ENCODE results near the gene DGKB. TPM values are rescaled to one million over a fixed set of nuclear protein-coding genes. Genes with fewer than 3 reads are reported as not detected.

The DGKB gene
- total RNA-seq (1 to 10 TPM in 4 of 9 donors, under 1 TPM in 2, not detected in 3; 0.18 to 5.8 (median 1.5) TPM), polyA plus RNA-seq (1 to 10 TPM in 2 of 3 donors, under 1 TPM in 1; 0.07 to 3.1 (median 1.3) TPM)
- long read RNA-seq, donor 1 = 0 reads
- long read RNA-seq, donor 2 = 0 reads
- long read RNA-seq, donor 3 = 0 reads
- long read RNA-seq, donor 4 = 0 reads
- long read RNA-seq, donor 5, partial matches to known transcripts = 0 of 1 reads
- long read RNA-seq, donor 5, other reads (novel, unspliced or antisense) = 1 of 1 reads
- long read RNA-seq, donor 6 = 0 reads
- long read RNA-seq, donor 7 = 0 reads
- long read RNA-seq, donor 8 = 0 reads
- long read RNA-seq, donor 9 = 0 reads
- long read RNA-seq, donor 10 = 0 reads

GRCh38 chr7:14902589-14903067 lies at the start of gene DGKB:
TSS of gene DGKB (minus strand) at chr7:14902751.
- no peak within 1 kb of the TSS for H3K4me3 ChIP-seq
- WGBS, 4 donors = 2 to 6% (median 3%) methylated on average over 15 to 16 of the region's 16 CpGs
- peak in 1 of 7 donors; percentile 63 for DNase-seq
- H3K27ac ChIP-seq = peak within 1 kb of the TSS in 1 of 5 donors; percentile 12
- no peaks in the 10 kb centered on the region for H3K36me3 ChIP-seq (replicated peaks in 1 of 2)
- no peaks in the 10 kb centered on the region for H3K9me3 ChIP-seq (replicated peaks in 1 of 3)
- intact Hi-C loops (cut with DNase I) = no loop called here
- H3K4me1 ChIP-seq (replicated peaks in 1 of 2) = no peaks in the 10 kb centered on the region
- no peak for TF ChIP-seq CTCF (IDR thresholded peaks at IDR 0.05)
- TF ChIP-seq POLR2A (IDR thresholded peaks at IDR 0.05) = no peak
- H3K27me3 ChIP-seq = no peaks in the 10 kb centered on the region

- intact Hi-C loops (cut with DNase I) = no loop called here
- Histone ChIP-seq H3K4me3 (no peak overlapping the region), H3K27ac (no peak overlapping the region), H3K4me1 (replicated peaks in 1 of 2) (no peaks in the 10 kb centered on the region), H3K27me3 (no peaks in the 10 kb centered on the region), H3K9me3 (replicated peaks in 1 of 3) (no peaks in the 10 kb centered on the region), H3K36me3 (replicated peaks in 1 of 2) (no peaks in the 10 kb centered on the region)
- DNase-seq = no peak
- no peak for TF ChIP-seq CTCF (IDR thresholded peaks at IDR 0.05)
- no peak for TF ChIP-seq POLR2A (IDR thresholded peaks at IDR 0.05)
- 74 to 89% (median 82%) methylated on average over 4 of the region's 4 CpGs for WGBS, 4 donors
Measured at GRCh38 chr7:14950013-14950412, 47.5 kb upstream of the DGKB start.

- no peak for DNase-seq
- H3K27ac ChIP-seq = no peak overlapping the region
- intact Hi-C loops (cut with DNase I) = no loop called here
- no peaks in the 10 kb centered on the region for H3K4me1 ChIP-seq (replicated peaks in 1 of 2)
- H3K36me3 ChIP-seq (replicated peaks in 1 of 2) = no peaks in the 10 kb centered on the region
- H3K9me3 ChIP-seq (replicated peaks in 1 of 3) = no peaks in the 10 kb centered on the region
- no peaks in the 10 kb centered on the region for H3K27me3 ChIP-seq
- no peak overlapping the region for H3K4me3 ChIP-seq
- WGBS, 4 donors = 56 to 80% (median 62%) methylated on average over 1 of the region's 1 CpG
- TF ChIP-seq CTCF (IDR thresholded peaks at IDR 0.05) (no peak), POLR2A (IDR thresholded peaks at IDR 0.05) (no peak)
Measured at GRCh38 chr7:14938181-14938580, 35.6 kb upstream of the DGKB start.

- Histone ChIP-seq H3K27ac (no peak overlapping the region), H3K4me3 (no peak overlapping the region), H3K27me3 (no peaks in the 10 kb centered on the region), H3K9me3 (replicated peaks in 1 of 3) (no peaks in the 10 kb centered on the region), H3K4me1 (replicated peaks in 1 of 2) (no peaks in the 10 kb centered on the region), H3K36me3 (replicated peaks in 1 of 2) (no peaks in the 10 kb centered on the region)
- TF ChIP-seq CTCF (IDR thresholded peaks at IDR 0.05) (no peak), POLR2A (IDR thresholded peaks at IDR 0.05) (no peak)
- WGBS, 4 donors = 39 to 71% (median 59%) methylated on average over 1 of the region's 1 CpG
- intact Hi-C loops (cut with DNase I) = no loop called here
- no peak for DNase-seq
Measured at GRCh38 chr7:14937581-14937980, 35.0 kb upstream of the DGKB start.

Measured in adrenal gland (tissue), 19 donors.